Fibroblast of villous mesenchyme (primary cell): ENCODE measurements around the gene PCSK4. TPM values are rescaled to one million over a fixed set of nuclear protein-coding genes. Genes with fewer than 3 reads are reported as not detected.
"Not testable (repeated sequence)": the region's sequence is repeated elsewhere in the genome, so short reads cannot be mapped to it uniquely, and the experiment has no call there.

Source experiments
- DNase-seq: peaks from one replicate; pipeline ENCODE4 v3.0.0-alpha.2; 2010; ENCODE audit warnings: low read depth
- H3K4me3 ChIP-seq: 2 replicates; pipeline ENCODE4 v1.5.1; 2011; ENCODE audit warnings: low read depth, mild to moderate bottlenecking, low read length
- CTCF ChIP-seq: IDR thresholded peaks from 2 replicates; pipeline ENCODE4 v1.5.1; 2012; ENCODE audit warnings: low read depth, mild to moderate bottlenecking, low read length; ENCODE audit not compliant: insufficient read depth
- total RNA-seq: library from RNA; depleted of rRNA; stranded (reverse); fragments of >200 nt; gene quantifications from 2 replicates; pipeline ENCODE4 v1.2.3, GENCODE V29; 2012

The PCSK4 gene
- total RNA-seq, 1 donor: 1.3 TPM

GRCh38 chr19:1531587-1531986 is 41.4 kb upstream of the PCSK4 start:
- no peak for DNase-seq
- no peak overlapping the region for H3K4me3 ChIP-seq
- TF ChIP-seq CTCF: no peak

- DNase-seq, H3K4me3 ChIP-seq: not testable (repeated sequence)
These were observed 40.7 kb upstream of the PCSK4 start for GRCh38 chr19:1530856-1531255.

GRCh38 chr19:1529430-1529816 is 39.3 kb upstream of the PCSK4 start:
- H3K4me3 ChIP-seq: no peak overlapping the region
- TF ChIP-seq CTCF: no peak
- no peak for DNase-seq

GRCh38 chr19:1528596-1529429 is 38.7 kb upstream of the PCSK4 start:
- no peak for TF ChIP-seq CTCF
- no peak overlapping the region for H3K4me3 ChIP-seq
- DNase-seq: no peak

GRCh38 chr19:1527650-1528309 is 37.6 kb upstream of the PCSK4 start:
- TF ChIP-seq CTCF: no peak
- no peak for DNase-seq
- no peak overlapping the region for H3K4me3 ChIP-seq

GRCh38 chr19:1526979-1527649 is 37.0 kb upstream of the PCSK4 start:
- no peak for DNase-seq
- H3K4me3 ChIP-seq: no peak overlapping the region
- TF ChIP-seq CTCF: no peak
